Effector memory CD8-positive, alpha-beta T cell (primary cell): ENCODE data around the gene CORIN.

Experiments
- ATAC-seq: fragments of 150-1000 bp; cut with Tn5 transposase; replicated peaks from 2 replicates; pipeline ENCODE4 v1.10.0; 2021; ENCODE audit warnings: mild to moderate bottlenecking, moderate library complexity
- DNase-seq, 3 experiments: peaks; one replicate each; pipeline ENCODE4 v3.0.0; 2021
- H3K27ac Mint-ChIP-seq, 2 donors: one replicate each; pipeline ENCODE4 v1.8.0; 2022; ENCODE audit warnings: mild to moderate bottlenecking in 2 of 2, mixed read lengths in 2 of 2, moderate library complexity in 2 of 2
- H3K27me3 Mint-ChIP-seq, 2 donors: one replicate each; pipeline ENCODE4 v1.8.0; 2022; ENCODE audit warnings: mixed read lengths in 2 of 2
- H3K36me3 Mint-ChIP-seq: one replicate; pipeline ENCODE4 v1.8.0; 2022; ENCODE audit warnings: mild to moderate bottlenecking, moderate library complexity, mixed read lengths; ENCODE audit not compliant: insufficient read depth
- H3K4me1 Mint-ChIP-seq, 2 donors: one replicate each; pipeline ENCODE4 v1.8.0; 2022; ENCODE audit warnings: low read depth in 2 of 2, mixed read lengths in 2 of 2
- H3K4me3 Mint-ChIP-seq, 2 donors: one replicate each; pipeline ENCODE4 v1.8.0; 2022; ENCODE audit warnings: mild to moderate bottlenecking in 2 of 2, mixed read lengths in 2 of 2, moderate library complexity in 2 of 2
- H3K9me3 Mint-ChIP-seq, 2 donors: one replicate each; pipeline ENCODE4 v1.8.0; 2022; ENCODE audit warnings: mixed read lengths in 2 of 2

Gene CORIN

GRCh38 chr4:47642985-47643760 is 194.7 kb downstream of the CORIN start:
- DNase-seq = no peak
- no peak overlapping the region for H3K4me3 Mint-ChIP-seq
- H3K27ac Mint-ChIP-seq = no peak overlapping the region
- ATAC-seq = no peak
- no peaks in the 10 kb centered on the region for H3K4me1 Mint-ChIP-seq
- peaks cover 18 to 27% of the 10 kb centered on the region in 2 donors for H3K27me3 Mint-ChIP-seq
- no peaks in the 10 kb centered on the region for H3K9me3 Mint-ChIP-seq
- peaks cover 2% of the 10 kb centered on the region for H3K36me3 Mint-ChIP-seq

- Mint-ChIP-seq H3K4me3 (no peak overlapping the region), H3K27me3 (peaks cover 23 to 32% of the 10 kb centered on the region in 2 donors), H3K4me1 (no peaks in the 10 kb centered on the region), H3K9me3 (no peaks in the 10 kb centered on the region), H3K36me3 (peaks cover 2% of the 10 kb centered on the region), H3K27ac (no peak overlapping the region)
- ATAC-seq (no peak), DNase-seq (no peak)
These were observed 195.6 kb downstream of the CORIN start for GRCh38 chr4:47642191-47642830.

DNA sequence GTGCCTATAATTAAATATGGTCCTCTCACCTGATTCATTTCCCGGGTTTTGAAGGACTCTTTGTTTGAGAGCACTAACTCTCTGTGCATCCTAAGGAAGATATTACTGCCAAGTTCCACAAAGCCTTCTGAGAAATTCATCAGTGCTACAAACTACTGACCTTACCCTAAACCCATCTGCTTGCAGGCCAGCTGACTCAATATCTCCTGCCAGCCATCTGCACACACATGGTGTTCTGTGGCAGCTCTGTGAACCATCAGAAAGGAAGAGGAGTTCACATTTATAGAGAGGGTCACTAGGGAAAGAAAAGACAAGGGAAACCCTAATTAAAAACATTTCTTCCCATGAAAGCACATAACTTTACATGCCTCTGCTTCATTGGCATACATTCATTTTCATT is 196.1 kb downstream of the CORIN start:
- no peaks in the 10 kb centered on the region for H3K4me1 Mint-ChIP-seq
- peaks cover 0 to 1% of the 10 kb centered on the region in 2 donors for H3K9me3 Mint-ChIP-seq
- H3K27me3 Mint-ChIP-seq = peaks cover 29 to 37% of the 10 kb centered on the region in 2 donors
- no peak overlapping the region for H3K4me3 Mint-ChIP-seq
- DNase-seq (no peak), ATAC-seq (no peak)
- peaks cover 2% of the 10 kb centered on the region for H3K36me3 Mint-ChIP-seq
- no peak overlapping the region for H3K27ac Mint-ChIP-seq

GRCh38 chr4:47640911-47641310 is 197.0 kb downstream of the CORIN start:
- ATAC-seq (no peak), DNase-seq (no peak)
- Mint-ChIP-seq H3K36me3 (peaks cover 2% of the 10 kb centered on the region), H3K27ac (no peak overlapping the region), H3K9me3 (peaks cover 0 to 4% of the 10 kb centered on the region in 2 donors), H3K27me3 (peaks cover 34 to 44% of the 10 kb centered on the region in 2 donors), H3K4me1 (no peaks in the 10 kb centered on the region), H3K4me3 (no peak overlapping the region)

DNA sequence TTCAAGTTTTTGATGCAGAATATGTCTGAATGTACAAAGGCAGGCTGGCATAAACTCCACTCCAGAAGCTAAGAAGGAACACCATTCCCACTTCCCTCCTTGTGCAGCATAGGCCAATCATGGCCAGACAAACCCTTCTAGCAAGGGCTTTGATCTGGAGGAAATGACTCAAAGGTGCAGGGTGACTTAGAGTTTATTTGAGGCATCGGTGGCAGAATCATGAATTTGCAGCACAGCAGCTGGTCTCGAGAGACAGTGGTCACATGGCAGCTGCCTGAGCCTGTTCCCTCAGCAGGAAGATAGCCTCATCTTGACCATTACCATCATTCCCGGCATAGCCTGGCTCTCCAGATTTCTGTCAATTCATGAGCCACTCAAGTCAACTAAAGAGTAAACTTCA is 198.3 kb downstream of the CORIN start:
- peaks cover 38 to 44% of the 10 kb centered on the region in 2 donors for H3K27me3 Mint-ChIP-seq
- H3K36me3 Mint-ChIP-seq = peaks cover 2% of the 10 kb centered on the region
- H3K4me3 Mint-ChIP-seq = no peak overlapping the region
- no peak overlapping the region for H3K27ac Mint-ChIP-seq
- H3K4me1 Mint-ChIP-seq = no peaks in the 10 kb centered on the region
- H3K9me3 Mint-ChIP-seq = peaks cover 0 to 4% of the 10 kb centered on the region in 2 donors
- ATAC-seq (no peak), DNase-seq (no peak)

- H3K27me3 Mint-ChIP-seq = peaks cover 8 to 13% of the 10 kb centered on the region in 2 donors
- no peak overlapping the region for H3K4me3 Mint-ChIP-seq
- DNase-seq = no peak
- no peaks in the 10 kb centered on the region for H3K9me3 Mint-ChIP-seq
- no peak for ATAC-seq
- no peaks in the 10 kb centered on the region for H3K36me3 Mint-ChIP-seq
- no peak overlapping the region for H3K27ac Mint-ChIP-seq
- H3K4me1 Mint-ChIP-seq = no peaks in the 10 kb centered on the region
These were observed 206.7 kb downstream of the CORIN start for GRCh38 chr4:47631161-47631560.

GRCh38 chr4:47624031-47624441 is 213.8 kb downstream of the CORIN start:
- Mint-ChIP-seq H3K9me3 (no peaks in the 10 kb centered on the region), H3K27ac (no peak overlapping the region), H3K4me1 (no peaks in the 10 kb centered on the region), H3K36me3 (no peaks in the 10 kb centered on the region), H3K27me3 (no peaks in the 10 kb centered on the region), H3K4me3 (no peak overlapping the region)
- DNase-seq (no peak), ATAC-seq (no peak)

- Mint-ChIP-seq H3K27me3 (no peaks in the 10 kb centered on the region), H3K4me1 (no peaks in the 10 kb centered on the region), H3K9me3 (no peaks in the 10 kb centered on the region), H3K4me3 (no peak overlapping the region), H3K36me3 (no peaks in the 10 kb centered on the region), H3K27ac (no peak overlapping the region)
- DNase-seq (no peak), ATAC-seq (no peak)
These were observed 216.7 kb downstream of the CORIN start for GRCh38 chr4:47621181-47621580.

GRCh38 chr4:47619691-47620090 is 218.2 kb downstream of the CORIN start:
- Mint-ChIP-seq H3K4me1 (no peaks in the 10 kb centered on the region), H3K36me3 (no peaks in the 10 kb centered on the region), H3K4me3 (no peak overlapping the region), H3K27me3 (no peaks in the 10 kb centered on the region), H3K9me3 (no peaks in the 10 kb centered on the region), H3K27ac (no peak overlapping the region)
- no peak for ATAC-seq
- DNase-seq = no peak

DNA sequence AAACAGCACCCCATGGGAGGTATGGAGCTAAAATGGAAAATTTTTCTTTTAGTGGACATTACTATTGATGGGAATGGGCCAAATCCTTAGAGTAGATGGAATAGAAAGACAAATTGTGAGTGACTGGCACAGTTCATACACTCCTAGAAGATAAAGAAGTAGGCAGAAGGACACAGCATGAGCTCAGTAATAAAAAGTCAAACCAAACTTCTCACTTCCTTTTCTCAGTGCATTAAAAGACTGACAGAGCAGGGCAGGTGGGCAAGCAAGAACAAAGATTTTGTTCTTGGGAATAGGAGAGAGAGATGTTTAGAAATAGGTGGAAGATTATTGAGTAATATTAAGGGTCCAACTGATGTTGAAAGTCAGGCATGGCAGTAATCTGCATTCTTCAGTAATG is 220.3 kb downstream of the CORIN start:
- H3K9me3 Mint-ChIP-seq = no peaks in the 10 kb centered on the region
- DNase-seq = no peak

DNA sequence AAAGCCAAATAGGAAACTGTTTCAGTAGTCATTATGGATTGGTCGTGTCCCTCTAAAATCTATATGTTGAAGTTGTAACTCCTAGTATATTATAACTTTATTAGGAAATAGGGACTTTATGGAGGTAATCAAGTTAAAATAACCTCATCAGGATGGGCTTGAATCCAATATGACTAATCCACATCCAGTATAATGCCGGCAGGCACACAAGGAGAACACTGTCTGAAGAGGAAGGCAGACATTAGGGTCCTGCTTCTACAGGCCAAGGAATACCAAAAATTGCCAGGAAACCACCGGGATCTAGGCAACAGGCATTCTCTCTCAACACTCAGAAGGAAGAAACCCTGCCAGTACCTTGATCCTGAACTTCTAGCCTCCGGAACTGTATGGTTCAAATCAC is 222.5 kb downstream of the CORIN start:
- Mint-ChIP-seq H3K27ac (no peak overlapping the region), H3K27me3 (peaks cover 7 to 8% of the 10 kb centered on the region in 2 donors), H3K4me3 (no peak overlapping the region), H3K36me3 (no peaks in the 10 kb centered on the region), H3K4me1 (no peaks in the 10 kb centered on the region), H3K9me3 (no peaks in the 10 kb centered on the region)
- DNase-seq (no peak), ATAC-seq (no peak)

More for the DNA sequence above, 220.3 kb downstream of the CORIN start:
- H3K27me3 Mint-ChIP-seq = peaks cover 4 to 5% of the 10 kb centered on the region in 2 donors
- no peak for ATAC-seq
- no peaks in the 10 kb centered on the region for H3K36me3 Mint-ChIP-seq
- no peak overlapping the region for H3K4me3 Mint-ChIP-seq
- H3K4me1 Mint-ChIP-seq = no peaks in the 10 kb centered on the region
- no peak overlapping the region for H3K27ac Mint-ChIP-seq

- no peak for ATAC-seq
- Mint-ChIP-seq H3K36me3 (no peaks in the 10 kb centered on the region), H3K27ac (no peak overlapping the region), H3K4me3 (no peak overlapping the region), H3K9me3 (no peaks in the 10 kb centered on the region), H3K4me1 (no peaks in the 10 kb centered on the region), H3K27me3 (peaks cover 7 to 8% of the 10 kb centered on the region in 2 donors)
- DNase-seq = no peak
These were observed 225.5 kb downstream of the CORIN start for GRCh38 chr4:47612116-47613023.

- no peaks in the 10 kb centered on the region for H3K9me3 Mint-ChIP-seq
- no peak overlapping the region for H3K27ac Mint-ChIP-seq
- no peak overlapping the region for H3K4me3 Mint-ChIP-seq
- H3K36me3 Mint-ChIP-seq = no peaks in the 10 kb centered on the region
- peaks cover 0 to 5% of the 10 kb centered on the region in 2 donors for H3K27me3 Mint-ChIP-seq
- DNase-seq = no peak
- ATAC-seq = no peak
- no peaks in the 10 kb centered on the region for H3K4me1 Mint-ChIP-seq
These were observed 231.4 kb downstream of the CORIN start for GRCh38 chr4:47606482-47606881.
